Fibroblast of mammary gland (primary cell): ENCODE data around the gene AP2B1.
"Not testable (repeated sequence)": the region's sequence is repeated elsewhere in the genome, so short reads cannot be mapped to it uniquely, and the experiment has no call there.

ENCODE experiments used
- DNase-seq: peaks from one replicate; pipeline ENCODE4 v3.0.0-alpha.2; 2010; ENCODE audit warnings: low read depth
- H3K4me3 ChIP-seq: 2 replicates; pipeline ENCODE4 v1.5.1; 2011; ENCODE audit warnings: low read depth, mild to moderate bottlenecking, low read length, moderate library complexity; ENCODE audit not compliant: control insufficient read depth
- TF ChIP-seq, protein P1 (sequence below): conservative IDR thresholded peaks from 2 replicates; pipeline ENCODE4 v1.5.1; 2011; ENCODE audit warnings: low read depth, low read length, inconsistent platforms; ENCODE audit not compliant: control insufficient read depth, insufficient read depth

Gene AP2B1

DNA sequence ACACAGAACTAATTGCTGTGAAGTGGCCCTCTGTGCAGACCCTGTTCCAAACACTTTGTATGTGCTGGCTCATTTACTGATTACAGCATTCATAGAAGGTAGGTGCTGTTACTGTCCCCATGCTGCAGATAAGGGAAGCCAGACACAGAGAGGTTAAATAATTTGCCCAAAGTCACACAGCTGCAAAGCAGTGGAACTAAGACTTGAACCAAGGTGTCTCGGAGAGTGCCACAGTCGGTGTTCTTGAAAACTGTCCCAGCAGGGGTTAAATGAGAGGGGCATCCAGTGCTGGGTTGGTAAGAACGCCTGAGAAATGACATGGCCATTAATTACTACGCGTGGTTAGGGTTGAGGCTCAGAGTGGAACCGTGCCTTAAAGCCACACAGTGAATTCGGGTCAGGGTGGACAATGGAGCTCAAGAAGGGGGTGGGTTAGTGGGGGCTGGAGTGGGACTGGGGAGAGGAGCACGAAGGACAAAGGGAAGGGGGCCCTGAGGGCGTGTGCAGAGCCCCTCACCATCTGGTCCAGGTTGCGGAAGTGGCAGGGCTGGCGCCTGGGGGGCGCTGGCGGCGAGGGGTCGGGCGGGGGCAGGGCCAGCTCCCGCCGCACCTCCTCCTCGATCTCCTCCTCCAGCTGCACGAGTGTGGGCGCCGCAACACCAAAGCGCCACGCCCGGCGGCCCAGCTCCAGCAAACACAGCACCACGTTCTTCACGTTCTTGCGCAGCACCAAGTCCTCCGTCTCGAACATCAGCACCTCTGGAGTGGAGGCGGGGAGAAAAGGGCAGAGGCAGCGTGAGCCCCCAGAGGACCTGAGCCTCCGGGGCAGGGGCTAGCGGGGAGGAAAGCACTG is 162.7 kb downstream of the AP2B1 start:
- no peak overlapping the region for H3K4me3 ChIP-seq
- TF ChIP-seq, protein P1, sequence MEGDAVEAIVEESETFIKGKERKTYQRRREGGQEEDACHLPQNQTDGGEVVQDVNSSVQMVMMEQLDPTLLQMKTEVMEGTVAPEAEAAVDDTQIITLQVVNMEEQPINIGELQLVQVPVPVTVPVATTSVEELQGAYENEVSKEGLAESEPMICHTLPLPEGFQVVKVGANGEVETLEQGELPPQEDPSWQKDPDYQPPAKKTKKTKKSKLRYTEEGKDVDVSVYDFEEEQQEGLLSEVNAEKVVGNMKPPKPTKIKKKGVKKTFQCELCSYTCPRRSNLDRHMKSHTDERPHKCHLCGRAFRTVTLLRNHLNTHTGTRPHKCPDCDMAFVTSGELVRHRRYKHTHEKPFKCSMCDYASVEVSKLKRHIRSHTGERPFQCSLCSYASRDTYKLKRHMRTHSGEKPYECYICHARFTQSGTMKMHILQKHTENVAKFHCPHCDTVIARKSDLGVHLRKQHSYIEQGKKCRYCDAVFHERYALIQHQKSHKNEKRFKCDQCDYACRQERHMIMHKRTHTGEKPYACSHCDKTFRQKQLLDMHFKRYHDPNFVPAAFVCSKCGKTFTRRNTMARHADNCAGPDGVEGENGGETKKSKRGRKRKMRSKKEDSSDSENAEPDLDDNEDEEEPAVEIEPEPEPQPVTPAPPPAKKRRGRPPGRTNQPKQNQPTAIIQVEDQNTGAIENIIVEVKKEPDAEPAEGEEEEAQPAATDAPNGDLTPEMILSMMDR = no peak
- no peak for DNase-seq

DNA sequence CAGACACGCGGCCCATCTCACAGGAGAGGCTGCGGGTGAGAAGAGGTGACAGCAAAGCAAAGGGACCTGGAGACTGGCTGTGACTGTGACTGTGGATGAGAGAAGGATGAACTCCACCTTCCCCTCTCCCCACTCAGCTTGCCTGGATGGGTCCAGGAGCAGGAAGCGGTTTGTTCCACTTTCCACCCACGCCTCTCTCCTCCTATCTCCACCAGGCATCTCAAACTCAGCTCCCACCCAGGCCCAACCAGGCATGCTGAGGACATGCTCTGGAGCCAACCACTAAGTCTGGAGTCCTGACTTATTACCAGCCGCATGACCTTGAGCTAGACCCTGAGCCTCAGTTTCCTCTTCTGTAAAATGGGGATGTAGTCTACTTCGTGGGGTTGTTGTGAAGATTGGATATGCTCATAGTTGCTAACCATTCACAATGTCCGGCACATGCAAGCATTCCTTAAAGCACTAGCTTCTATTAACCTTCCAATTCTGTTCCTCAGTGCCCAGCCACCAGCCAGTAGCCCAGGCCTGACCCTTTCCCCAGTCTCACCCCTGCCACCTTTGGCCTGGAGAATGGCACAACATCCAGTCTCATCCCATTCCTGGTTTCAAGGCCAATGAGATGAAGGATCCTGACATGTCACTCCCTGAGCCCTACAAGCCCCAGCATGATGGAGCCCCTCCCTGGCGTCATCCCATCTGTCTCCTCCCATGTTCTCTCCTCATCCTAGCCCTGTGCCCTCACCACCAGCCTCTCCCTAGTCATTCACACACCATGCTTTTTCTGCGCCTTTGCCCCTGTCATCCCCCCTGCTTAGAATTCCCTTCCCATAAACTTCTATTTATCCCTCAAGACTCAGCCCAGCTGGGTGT is 163.6 kb downstream of the AP2B1 start:
- TF ChIP-seq, protein P1 = no peak
- H3K4me3 ChIP-seq = no peak overlapping the region
- no peak for DNase-seq

DNA sequence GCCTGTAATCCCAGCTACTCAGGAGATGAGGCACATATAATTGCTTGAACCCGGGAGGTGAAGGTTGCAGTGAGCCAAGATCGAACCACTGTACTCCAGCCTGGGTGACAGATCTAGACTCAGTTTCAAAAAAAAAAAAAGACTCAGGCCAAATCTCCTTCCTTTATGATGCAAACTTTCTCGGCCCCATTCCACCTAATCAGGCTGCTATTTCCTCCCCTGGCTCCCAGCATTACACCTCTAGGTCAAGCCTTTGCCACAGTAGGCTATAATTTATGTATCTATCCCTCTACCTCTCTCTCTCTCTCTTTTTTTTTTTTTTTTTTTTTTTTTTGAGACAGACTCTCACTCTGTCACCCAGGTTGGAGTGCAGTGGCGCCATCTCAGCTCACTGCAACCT is 164.4 kb downstream of the AP2B1 start:
- not testable (repeated sequence) for DNase-seq, H3K4me3 ChIP-seq

DNA sequence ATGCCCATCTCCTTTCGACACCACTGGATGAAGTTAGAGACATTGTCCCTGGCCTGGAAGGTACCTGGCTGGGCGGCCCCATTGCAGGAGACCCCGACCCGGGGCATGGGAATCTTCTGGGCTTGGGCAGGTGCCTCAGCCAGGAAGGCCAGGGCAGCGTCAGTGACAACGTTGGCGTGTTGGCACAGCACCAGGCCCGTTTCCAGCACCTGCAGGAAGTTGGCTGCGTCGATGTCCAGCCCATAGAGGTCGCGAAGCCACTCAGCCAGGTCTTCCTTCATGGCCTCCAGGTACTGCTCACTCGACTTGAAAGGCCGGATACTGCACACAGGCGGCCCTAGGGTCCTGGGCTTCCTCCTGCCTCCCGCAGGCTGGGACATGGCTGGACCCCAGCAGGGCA is 165.3 kb downstream of the AP2B1 start:
- H3K4me3 ChIP-seq = no peak overlapping the region
- TF ChIP-seq, protein P1 = no peak
- no peak for DNase-seq

DNA sequence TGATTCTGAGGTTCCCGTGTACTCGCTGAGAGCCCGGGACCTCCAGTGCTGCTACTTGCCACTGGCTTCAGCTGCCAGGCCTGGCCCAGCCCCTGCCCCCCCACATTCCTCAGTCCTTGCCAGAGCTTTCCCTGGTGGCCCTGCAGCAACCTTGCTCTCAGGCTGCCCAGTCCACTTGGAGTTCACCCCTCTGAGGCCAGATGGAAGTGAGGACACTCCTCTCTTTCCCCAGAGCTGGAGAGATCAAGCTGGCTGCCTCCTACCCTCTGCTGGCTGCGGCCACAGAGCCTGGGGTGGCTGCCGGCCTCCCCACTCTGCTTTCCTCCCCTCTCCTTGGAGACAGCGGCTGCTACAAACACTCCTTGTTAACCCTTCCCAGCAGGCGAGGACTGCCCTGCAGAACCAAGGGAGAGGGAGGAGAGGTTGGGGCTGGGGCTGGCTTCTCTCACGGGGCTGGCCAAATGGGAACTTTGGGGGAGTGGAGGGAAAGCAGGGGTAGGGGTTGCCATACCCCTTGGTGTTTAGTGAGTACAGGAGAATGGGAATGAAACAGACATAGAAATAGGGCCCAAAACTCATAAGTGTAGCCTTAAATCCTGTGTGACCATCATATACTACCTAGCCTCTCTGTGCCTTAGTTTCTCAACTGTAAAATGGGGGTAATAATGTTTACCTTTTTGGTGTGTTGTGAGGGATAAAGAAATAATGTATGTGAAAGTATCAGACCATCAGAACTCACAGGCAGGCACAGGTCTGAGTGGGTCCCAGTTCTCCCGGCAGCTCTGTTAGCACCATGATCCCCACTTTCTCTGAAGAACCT is 166.0 kb downstream of the AP2B1 start, which contains the start of gene GAS2L2:
TSS of gene GAS2L2 (minus strand) at position 295 of the 820 bp plus-strand sequence. CDS start 389 bp downstream, outside the sequence.
- TF ChIP-seq, protein P1 = no peak
- no peak within 1 kb of the TSS for H3K4me3 ChIP-seq
- DNase-seq = no peak

DNA sequence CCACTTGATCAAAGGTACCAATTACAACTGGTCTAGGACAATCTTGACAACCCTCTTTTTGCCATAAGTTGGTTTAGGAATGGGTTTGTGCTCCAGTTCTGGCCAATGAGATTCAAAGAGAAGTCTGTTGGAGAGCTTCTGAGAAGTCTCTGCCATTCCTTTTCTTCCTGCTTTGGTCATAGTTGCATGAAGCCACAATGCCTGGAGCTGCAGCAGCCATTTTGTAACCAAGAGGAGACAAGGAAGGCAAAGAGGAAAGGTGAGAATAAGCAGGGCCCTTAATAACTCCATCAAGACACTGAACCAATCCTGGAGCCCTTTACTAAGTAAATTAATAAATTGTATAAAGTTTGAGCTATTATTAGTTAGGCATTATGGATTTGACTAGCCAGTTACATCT is 170.1 kb downstream of the AP2B1 start:
- TF ChIP-seq, protein P1 = no peak
- no peak overlapping the region for H3K4me3 ChIP-seq
- DNase-seq = no peak
